ENCODE measurements around the gene TNFAIP8L1. TPM values are rescaled to one million over a fixed set of nuclear protein-coding genes. Genes with fewer than 3 reads are reported as not detected.

TNFAIP8L1 gene
- polyA plus RNA-seq, 1 experiment, result 4.8 TPM

- no peak for TF ChIP-seq CTCF (IDR thresholded peaks at IDR 0.05; ENCODE audit: insufficient read depth, low read depth, low read length)
- no peak for DNase-seq (ENCODE audit: low read depth)
- H3K4me3 ChIP-seq (ENCODE audit: low read depth, low read length), result no peak overlapping the region
- no peaks in the 10 kb centered on the region for H3K27me3 ChIP-seq (ENCODE audit: control insufficient read depth, insufficient read depth, low read length)
- ChIA-PET POLR2A (no interaction called here), CTCF (no interaction called here)
- H3K36me3 ChIP-seq (ENCODE audit: control insufficient read depth, insufficient read depth, low read length), result peaks cover 33% of the 10 kb centered on the region
These were observed 65.0 kb downstream of the TNFAIP8L1 start for GRCh38 chr19:4704317-4704673.

Other genes with a start within 250 kb of the TNFAIP8L1 start
- 52.2 and 89.4 TPM in 2 replicates for gene SH3GL1, start 239.0 kb upstream of the TNFAIP8L1 start, polyA plus RNA-seq (2011; rRNA removed)
- 6.3 and 11.4 TPM in 2 replicates for gene CHAF1A, start 236.9 kb upstream of the TNFAIP8L1 start, polyA plus RNA-seq (2011; rRNA removed)
- 85.5 and 127 TPM in 2 replicates for gene UBXN6, start 181.7 kb upstream of the TNFAIP8L1 start, polyA plus RNA-seq (2011; rRNA removed)
- gene HDGFL2, start 167.2 kb upstream of the TNFAIP8L1 start, polyA plus RNA-seq (2011; rRNA removed), result 23.8 and 26.0 TPM in 2 replicates
- 0.01 TPM in 2 replicates for gene PLIN4, start 121.0 kb upstream of the TNFAIP8L1 start, polyA plus RNA-seq (2011; rRNA removed)
- gene PLIN5, start 104.3 kb upstream of the TNFAIP8L1 start, polyA plus RNA-seq (2011; rRNA removed), result not detected in 2 replicates
- gene LRG1, start 99.5 kb upstream of the TNFAIP8L1 start, polyA plus RNA-seq (2011; rRNA removed), result 0.02 TPM in 1 of 2 replicates, not detected in the other
- 0.11 and 0.22 TPM in 2 replicates for gene SEMA6B, start 79.8 kb upstream of the TNFAIP8L1 start, polyA plus RNA-seq (2011; rRNA removed)
- gene MYDGF, start 30.8 kb downstream of the TNFAIP8L1 start, polyA plus RNA-seq (2011; rRNA removed), result 162 and 222 TPM in 2 replicates
- gene DPP9, start 84.3 kb downstream of the TNFAIP8L1 start, polyA plus RNA-seq (2011; rRNA removed), result 4.5 and 12.3 TPM in 2 replicates
- gene FEM1A, start 152.2 kb downstream of the TNFAIP8L1 start, polyA plus RNA-seq (2011; rRNA removed), result 3.8 and 5.6 TPM in 2 replicates
- 1.7 and 1.9 TPM in 2 replicates for gene TICAM1, start 192.2 kb downstream of the TNFAIP8L1 start, polyA plus RNA-seq (2011; rRNA removed)
- gene PLIN3, start 228.2 kb downstream of the TNFAIP8L1 start, polyA plus RNA-seq (2011; rRNA removed), result 128 and 211 TPM in 2 replicates